Right lobe of liver (tissue), 6 donors: ENCODE results near the gene EDARADD. TPM values are rescaled to one million over a fixed set of nuclear protein-coding genes. Genes with fewer than 3 reads are reported as not detected.

Experiments
- ATAC-seq, 4 donors: fragments of 200-7000 bp; cut with Tn5 transposase; one replicate each; pipeline ENCODE4 v1.9.1; 2020; ENCODE audit warnings: mild to moderate bottlenecking in 4 of 4, moderate library complexity in 4 of 4
- DNase-seq, 3 donors: peaks; one replicate each; pipeline ENCODE4 v3.0.0-alpha.2; 2020
- H3K27ac ChIP-seq, 3 donors: fragments of 200-600 bp; one replicate each; pipeline ENCODE4 v1.8.0; 2022
- H3K27me3 ChIP-seq, 2 donors: fragments of 200-600 bp; one replicate each; pipeline ENCODE4 v1.8.0; 2022
- H3K36me3 ChIP-seq, 4 donors: fragments of 200-600 bp; sonication (generic) in 1 of 4; one replicate each; pipeline versions ENCODE4 v1.5.1 to v1.8.0; 2017 to 2022; ENCODE audit warnings: control low read depth in 1 of 4
- H3K4me1 ChIP-seq, 4 donors: fragments of 200-600 bp; sonication (generic) in 1 of 4; one replicate each; pipeline versions ENCODE4 v1.5.1 to v1.8.0; 2017 to 2022; ENCODE audit warnings: control low read depth in 1 of 4
- H3K4me3 ChIP-seq, 3 donors: fragments of 200-600 bp; one replicate each; pipeline ENCODE4 v1.8.0; 2022
- H3K9me3 ChIP-seq, 4 donors: fragments of 200-600 bp; sonication (generic) in 1 of 4; one replicate each; pipeline versions ENCODE4 v1.5.1 to v1.8.0; 2017 to 2022; ENCODE audit warnings: control low read depth in 1 of 4
- CTCF ChIP-seq, 4 donors: fragments of 200-600 bp in 3 of 4; fragments of 450-650 bp in 1 of 4; IDR thresholded peaks; one replicate each; pipeline versions ENCODE4 v1.5.1 to v1.8.0; 2016 to 2022; ENCODE audit warnings: antibody characterized with exemption in 4 of 4, mild to moderate bottlenecking in 2 of 4
- POLR2A ChIP-seq: fragments of 450-650 bp; IDR thresholded peaks from one replicate; pipeline ENCODE4 v1.6.1; 2017; ENCODE audit warnings: antibody characterized with exemption, mild to moderate bottlenecking
- WGBS: methylation state at CpG from one replicate; pipeline ENCODE4 v1.1.6; 2018; ENCODE audit warnings: low coverage, low lambda C conversion rate; ENCODE audit not compliant: insufficient coverage; ENCODE audit errors: missing lambda C conversion rate; 5-methylcytosine and 5-hydroxymethylcytosine counted together
- intact Hi-C, 2 donors: fragments of 100-400 bp; cut with DNase I; formaldehyde crosslinking; loops; one replicate each; pipeline versions ENCODE4 v1.11.2 to v1.14.1; 2022
- total RNA-seq, 6 experiments: library from RNA; depleted of rRNA in 2 of 6; stranded (reverse); fragments of >200 nt in 2 of 6; fragmentation: NEBNext Ultra II Directional in 3 of 6; extraction: Animal tissue kit (Norgen Biotek cat#: 25700) in 3 of 6; gene quantifications; one replicate each; pipeline versions ENCODE4 v1.1.0 to v1.2.4, GENCODE V29; 2016 to 2023
- donor health status: DM: no; HTN: yes; CAD: no.
- donor health status: DM: no; HTN: no; CAD: no.
- donor health status: DM: no; HTN: no; CAD: no.
- donor health status: DM: no; HTN: yes; CAD: no.
- donor health status: DM: no; HTN: yes; CAD: no.

EDARADD gene
- total RNA-seq, 6 experiments from 2014 or later = 0.16 to 1.2 (median 0.26) TPM; not detected in 1

DNA sequence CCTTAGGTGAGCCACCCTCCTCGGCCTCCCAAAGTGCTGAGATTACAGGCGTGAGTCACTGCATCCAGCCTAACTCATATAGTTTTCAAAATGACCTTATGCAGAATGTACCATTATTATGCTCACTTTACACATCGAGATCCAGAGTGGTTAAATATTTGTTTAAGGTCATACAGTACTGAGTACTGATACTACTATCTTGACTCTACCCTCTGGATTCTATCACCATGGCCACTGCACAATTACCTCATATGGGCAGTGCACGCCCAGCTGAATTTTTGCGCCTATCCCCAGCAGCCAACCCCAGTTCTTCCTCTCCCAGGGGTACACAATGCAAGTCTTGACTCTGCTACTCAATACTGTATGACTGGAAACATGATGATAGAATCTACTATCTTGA lies 56.7 kb downstream of the EDARADD start:
- DNase-seq = no peak
- Histone ChIP-seq H3K36me3 (no peaks in the 10 kb centered on the region), H3K27ac (no peak overlapping the region)

DNA sequence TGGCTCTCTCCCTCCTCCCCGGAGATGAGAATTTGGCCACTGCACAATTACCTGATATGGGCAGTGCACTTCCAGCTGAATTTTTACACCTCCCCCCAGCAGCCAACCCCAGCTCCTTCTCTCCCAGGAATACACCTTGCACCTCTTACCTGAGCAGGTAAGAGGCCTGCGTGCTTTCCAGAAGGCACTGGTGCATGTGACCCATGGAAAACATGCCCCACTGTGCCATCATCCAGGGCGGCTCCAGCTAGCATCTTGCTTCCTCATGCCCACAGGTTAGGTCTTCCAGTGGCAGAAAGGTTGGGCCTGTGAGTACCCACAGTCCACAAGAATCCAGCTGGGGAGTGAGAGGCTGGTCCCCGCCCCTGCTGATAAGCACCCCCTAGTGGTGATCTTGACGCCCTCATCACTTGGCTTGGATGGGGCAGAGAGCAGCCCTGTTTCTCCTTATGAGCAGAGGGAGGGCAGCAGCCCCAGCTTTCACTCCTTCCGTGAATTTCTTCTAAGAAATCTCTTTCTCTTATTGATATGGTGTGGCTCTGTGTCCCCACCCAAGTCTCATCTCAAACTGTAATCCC lies 57.8 kb downstream of the EDARADD start:
- Histone ChIP-seq H3K27me3 (no peaks in the 10 kb centered on the region), H3K4me3 (no peak overlapping the region), H3K4me1 (no peaks in the 10 kb centered on the region), H3K36me3 (no peaks in the 10 kb centered on the region), H3K9me3 (no peaks in the 10 kb centered on the region), H3K27ac (no peak overlapping the region)
- ATAC-seq (peak; percentile 91 to 92 (median 92)), DNase-seq (peak in 2 of 3 donors; percentile 51 to 59)
- no peak for TF ChIP-seq POLR2A
- peak; percentile 45 to 78 (median 64) for TF ChIP-seq CTCF (IDR thresholded peaks at IDR 0.05)
- intact Hi-C loops = no loop called here
- 82% methylated on average over 2 of the region's 6 CpGs for WGBS

More for the DNA sequence above, 56.7 kb downstream of the EDARADD start:
- intact Hi-C loops = no loop called here
- TF ChIP-seq POLR2A (no peak), CTCF (IDR thresholded peaks at IDR 0.05) (no peak)
- WGBS = 78% methylated on average over 5 of the region's 5 CpGs
- ATAC-seq = no peak
- H3K4me3 ChIP-seq = no peak overlapping the region
- H3K4me1 ChIP-seq = no peaks in the 10 kb centered on the region
- no peaks in the 10 kb centered on the region for H3K27me3 ChIP-seq
- H3K9me3 ChIP-seq = no peaks in the 10 kb centered on the region

DNA sequence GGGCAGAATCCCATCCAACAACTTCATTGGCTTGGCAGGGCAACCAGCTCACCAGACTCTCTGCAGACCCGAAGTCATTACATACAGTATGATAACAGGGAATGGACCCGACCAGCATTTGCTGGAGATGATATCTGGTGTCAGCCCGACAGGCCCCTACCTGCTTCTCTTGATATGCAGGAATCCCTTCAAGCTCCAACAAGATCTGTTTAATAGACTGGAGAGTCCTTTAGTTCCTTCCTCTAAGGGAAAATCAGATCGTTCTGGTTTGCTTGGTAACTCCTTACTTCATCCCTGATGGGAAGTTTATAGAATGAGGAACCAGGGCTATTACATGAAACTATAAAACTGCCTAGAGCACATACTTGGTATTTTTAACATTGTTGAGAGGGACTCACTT lies 61.2 kb downstream of the EDARADD start:
- peak in 1 of 4 donors; percentile 49 for ATAC-seq

GRCh38 chr1:236457775-236458174 lies 63.7 kb downstream of the EDARADD start:
- WGBS = 53% methylated on average over 2 of the region's 2 CpGs
- no peak for TF ChIP-seq POLR2A
- no peak for TF ChIP-seq CTCF (IDR thresholded peaks at IDR 0.05)
- Histone ChIP-seq H3K4me3 (no peak overlapping the region), H3K4me1 (no peaks in the 10 kb centered on the region), H3K27ac (no peak overlapping the region), H3K36me3 (no peaks in the 10 kb centered on the region), H3K27me3 (no peaks in the 10 kb centered on the region), H3K9me3 (no peaks in the 10 kb centered on the region)
- DNase-seq = no peak
- intact Hi-C loops = no loop called here
- peak in 1 of 4 donors; percentile 17 for ATAC-seq

More for the DNA sequence above, 61.2 kb downstream of the EDARADD start:
- DNase-seq = no peak
- Histone ChIP-seq H3K27me3 (no peaks in the 10 kb centered on the region), H3K4me1 (no peaks in the 10 kb centered on the region), H3K9me3 (no peaks in the 10 kb centered on the region), H3K4me3 (no peak overlapping the region), H3K27ac (no peak overlapping the region), H3K36me3 (no peaks in the 10 kb centered on the region)
- TF ChIP-seq POLR2A = no peak
- no peak for TF ChIP-seq CTCF (IDR thresholded peaks at IDR 0.05)
- intact Hi-C loops = no loop called here
- WGBS = 65% methylated on average over 3 of the region's 4 CpGs
